ENCODE results near the gene TMEM242. TPM values are rescaled to one million over a fixed set of nuclear protein-coding genes. Genes with fewer than 3 reads are reported as not detected.
A peak's percentile ranks its signal among the peaks of the same experiment; 100 is the strongest.

TMEM242 gene
- polyA plus RNA-seq, 1 donor from 2014 or later, result 17.6 TPM

GRCh38 chr6:157307661-157308060 is 15.7 kb downstream of the TMEM242 start:
- H4K20me1 ChIP-seq (ENCODE audit: insufficient read depth), result no peaks in the 10 kb centered on the region
- H3K9ac ChIP-seq (ENCODE audit: low read length), result no peak overlapping the region
- TF ChIP-seq SMC3 (conservative IDR thresholded peaks at IDR 0.05; ENCODE audit: poor library complexity) (no peak), RAD21 (conservative IDR thresholded peaks at IDR 0.05) (no peak), EP300 (conservative IDR thresholded peaks at IDR 0.05; ENCODE audit: poor library complexity, severe bottlenecking) (no peak), POLR2AphosphoS5 (IDR thresholded peaks at IDR 0.05) (no peak), CTCF (IDR thresholded peaks at IDR 0.05; ENCODE audit: poor library complexity, severe bottlenecking) (no peak), MXI1 (conservative IDR thresholded peaks at IDR 0.05; ENCODE audit: poor library complexity, severe bottlenecking) (no peak)
- no peak overlapping the region for H3K4me3 ChIP-seq (ENCODE audit: low read length)
- no peak overlapping the region for H3K4me2 ChIP-seq (ENCODE audit: low read length)
- no peaks in the 10 kb centered on the region for H3K27me3 ChIP-seq (ENCODE audit: insufficient read depth, low read depth, low read length)
- no peaks in the 10 kb centered on the region for H3K9me2 ChIP-seq (ENCODE audit: insufficient read depth, low read length)
- peak overlapping the region; percentile 62 for H3K27ac ChIP-seq (ENCODE audit: low read length)
- peaks cover 5% of the 10 kb centered on the region for H3K36me3 ChIP-seq (ENCODE audit: insufficient read depth, low read length)
- H2AFZ ChIP-seq (ENCODE audit: low read depth, low read length), result no peak overlapping the region
- H3K9me3 ChIP-seq (ENCODE audit: low read length), result no peaks in the 10 kb centered on the region
- peaks cover 2% of the 10 kb centered on the region for H3K79me2 ChIP-seq (replicated peaks; ENCODE audit: insufficient read depth, low read length)
- no peaks in the 10 kb centered on the region for H3F3A ChIP-seq (ENCODE audit: insufficient read depth, low read length, poor library complexity, severe bottlenecking)

- Histone ChIP-seq H3K4me3 (ENCODE audit: low read length) (no peak overlapping the region), H3K9ac (ENCODE audit: low read length) (no peak overlapping the region), H2AFZ (ENCODE audit: low read depth, low read length) (no peak overlapping the region), H3K9me2 (ENCODE audit: insufficient read depth, low read length) (no peaks in the 10 kb centered on the region), H3F3A (ENCODE audit: insufficient read depth, low read length, poor library complexity, severe bottlenecking) (no peaks in the 10 kb centered on the region), H3K4me2 (ENCODE audit: low read length) (no peak overlapping the region), H3K27me3 (ENCODE audit: insufficient read depth, low read depth, low read length) (no peaks in the 10 kb centered on the region), H3K79me2 (replicated peaks; ENCODE audit: insufficient read depth, low read length) (peaks cover 2% of the 10 kb centered on the region), H3K36me3 (ENCODE audit: insufficient read depth, low read length) (no peaks in the 10 kb centered on the region), H3K27ac (ENCODE audit: low read length) (no peak overlapping the region), H4K20me1 (ENCODE audit: insufficient read depth) (no peaks in the 10 kb centered on the region), H3K9me3 (ENCODE audit: low read length) (no peaks in the 10 kb centered on the region)
- TF ChIP-seq EZH2 (IDR thresholded peaks at IDR 0.05; ENCODE audit: borderline replicate concordance, insufficient read depth, low read length, poor library complexity, severe bottlenecking) (no peak), EP300 (conservative IDR thresholded peaks at IDR 0.05; ENCODE audit: poor library complexity, severe bottlenecking) (no peak), TAF1 (IDR thresholded peaks at IDR 0.05; ENCODE audit: low read depth) (no peak), SMC3 (conservative IDR thresholded peaks at IDR 0.05; ENCODE audit: poor library complexity) (no peak), MXI1 (conservative IDR thresholded peaks at IDR 0.05; ENCODE audit: poor library complexity, severe bottlenecking) (no peak), CTCF (IDR thresholded peaks at IDR 0.05; ENCODE audit: poor library complexity, severe bottlenecking) (no peak), REST (IDR thresholded peaks at IDR 0.05; ENCODE audit: borderline replicate concordance) (no peak), POLR2AphosphoS5 (IDR thresholded peaks at IDR 0.05) (no peak), RAD21 (conservative IDR thresholded peaks at IDR 0.05) (no peak)
Measured at GRCh38 chr6:157305670-157306653, 17.4 kb downstream of the TMEM242 start.
